Brain microvascular endothelial cell (primary cell): Measurements from ENCODE around the gene CREBL2.

Source experiments
- DNase-seq: peaks from one replicate; pipeline ENCODE4 v3.0.0-alpha.2; 2020
- H3K27ac ChIP-seq: fragments of 250-450 bp; sonication (Bioruptor Pico); 2 replicates; pipeline ENCODE4 v1.5.1; 2020; ENCODE audit warnings: mild to moderate bottlenecking, moderate library complexity
- H3K27me3 ChIP-seq: fragments of 250-450 bp; sonication (Bioruptor Pico); replicated peaks from 2 replicates; pipeline ENCODE4 v1.5.1; 2020; ENCODE audit warnings: mild to moderate bottlenecking
- H3K36me3 ChIP-seq: fragments of 250-450 bp; sonication (Bioruptor Pico); replicated peaks from 2 replicates; pipeline ENCODE4 v1.5.1; 2020; ENCODE audit warnings: mild to moderate bottlenecking
- H3K4me3 ChIP-seq: 2 replicates; pipeline ENCODE4 v1.5.1; 2011; ENCODE audit warnings: low read depth, mild to moderate bottlenecking, control low read depth, low read length, moderate library complexity
- CTCF ChIP-seq: IDR thresholded peaks from 2 replicates; pipeline ENCODE4 v1.5.1; 2011; ENCODE audit warnings: low read depth, mild to moderate bottlenecking, moderate library complexity, low read length, control low read depth, inconsistent platforms; ENCODE audit errors: missing control alignments
- in situ Hi-C: cut with HindIII; loops from 2 replicates; pipeline ENCODE4 v1.10.0; 2017; ENCODE audit warnings: low sequenced_read_pairs, low pct_ligation_motif_present

Gene CREBL2

GRCh38 chr12:12683136-12683697 is 71.5 kb downstream of the CREBL2 start:
- Histone ChIP-seq H3K27me3 (no peaks in the 10 kb centered on the region), H3K4me3 (no peak overlapping the region), H3K27ac (no peak overlapping the region), H3K36me3 (no peaks in the 10 kb centered on the region)
- no peak for DNase-seq
- in situ Hi-C loops, result no loop called here
- no peak for TF ChIP-seq CTCF

- no peak for TF ChIP-seq CTCF
- in situ Hi-C loops, result no loop called here
- Histone ChIP-seq H3K27ac (no peak overlapping the region), H3K4me3 (no peak overlapping the region), H3K36me3 (no peaks in the 10 kb centered on the region), H3K27me3 (no peaks in the 10 kb centered on the region)
- no peak for DNase-seq
Observed at GRCh38 chr12:12683725-12684124, 72.0 kb downstream of the CREBL2 start.

GRCh38 chr12:12684375-12685106 is 72.9 kb downstream of the CREBL2 start:
- no peak for TF ChIP-seq CTCF
- in situ Hi-C loops, result no loop called here
- Histone ChIP-seq H3K27me3 (no peaks in the 10 kb centered on the region), H3K27ac (no peak overlapping the region), H3K4me3 (no peak overlapping the region), H3K36me3 (no peaks in the 10 kb centered on the region)
- peak; percentile 37 for DNase-seq

- Histone ChIP-seq H3K27ac (no peak overlapping the region), H3K4me3 (no peak overlapping the region), H3K36me3 (no peaks in the 10 kb centered on the region), H3K27me3 (no peaks in the 10 kb centered on the region)
- no peak for TF ChIP-seq CTCF
- in situ Hi-C loops, result no loop called here
- DNase-seq, result no peak
Observed at GRCh38 chr12:12685305-12685704, 73.6 kb downstream of the CREBL2 start.

GRCh38 chr12:12686472-12686871 is 74.8 kb downstream of the CREBL2 start:
- no peak for DNase-seq
- Histone ChIP-seq H3K36me3 (no peaks in the 10 kb centered on the region), H3K27ac (no peak overlapping the region), H3K27me3 (no peaks in the 10 kb centered on the region), H3K4me3 (no peak overlapping the region)
- no peak for TF ChIP-seq CTCF
- in situ Hi-C loops, result no loop called here
